ENCODE results near the gene NT5C. TPM values are rescaled to one million over a fixed set of nuclear protein-coding genes. Genes with fewer than 3 reads are reported as not detected.

The NT5C gene
- total and polyA plus RNA-seq, 4 donors: 13.6 to 27.2 (median 24.5) TPM

DNA sequence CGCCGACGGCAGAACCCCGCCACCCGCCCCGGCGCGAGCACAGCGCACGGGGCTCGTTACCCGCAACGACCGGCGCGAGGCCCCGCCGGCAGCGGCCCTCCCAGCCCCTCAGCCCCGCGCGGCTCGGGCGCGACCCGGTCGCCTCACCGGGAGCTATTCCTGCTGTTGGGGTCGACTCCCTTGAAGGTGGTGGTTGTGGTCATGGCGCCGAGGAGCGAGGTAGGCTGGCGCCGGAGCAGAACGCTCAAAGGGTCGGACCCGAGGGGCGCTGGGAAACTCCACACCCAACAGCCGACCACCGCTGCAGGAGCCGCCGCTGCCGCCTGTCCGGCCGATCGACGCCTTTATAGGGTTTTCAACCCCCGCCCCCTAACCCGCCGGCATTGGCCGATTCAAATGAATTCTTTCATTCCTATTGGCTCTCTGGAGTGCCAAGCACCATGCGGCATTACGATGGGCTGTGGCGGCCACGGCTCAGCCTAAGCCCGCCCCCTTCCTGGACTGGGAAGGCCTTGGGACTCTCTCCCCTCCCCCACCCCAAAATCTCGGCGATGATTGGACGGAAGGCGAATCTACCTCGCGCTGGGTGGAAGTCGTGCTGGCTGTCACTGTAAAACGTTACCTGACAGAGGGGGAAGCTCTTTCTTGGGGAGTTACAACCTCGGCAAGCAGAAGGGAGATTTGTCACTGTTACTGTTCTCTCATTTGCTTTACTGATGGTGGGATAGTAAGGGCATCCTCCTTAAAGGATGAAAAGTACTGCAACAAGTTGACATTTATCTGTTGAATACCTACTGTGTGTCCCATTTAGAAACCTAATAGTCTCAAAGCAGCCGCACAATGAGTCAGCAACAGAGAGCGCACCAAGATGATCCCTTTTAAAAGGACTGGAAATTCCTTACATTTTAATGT lies 22.9 kb upstream of the NT5C start, which contains the start of gene JPT1:
JPT1 (minus strand) TSS at position 318 of the 912 bp plus-strand sequence; CDS start at position 203, 115 bp downstream.
- peak; percentile 95 for DNase-seq (ENCODE audit: low spot score)

More for the DNA sequence above, 22.9 kb upstream of the NT5C start, which contains the start of gene JPT1:
- TF ChIP-seq FOXA2 (IDR thresholded peaks at IDR 0.05) (no peak), HNF4A (conservative IDR thresholded peaks at IDR 0.05) (peak in 1 of 2 donors; percentile 24), SP1 (IDR thresholded peaks at IDR 0.05) (peak; percentile 95), RAD21 (IDR thresholded peaks at IDR 0.05) (no peak), GABPA (IDR thresholded peaks at IDR 0.05 in 1 of 2, conservative IDR thresholded peaks at IDR 0.05 in 1 of 2) (peak in 1 of 2 donors; percentile 58), JUND (IDR thresholded peaks at IDR 0.05) (no peak), YY1 (IDR thresholded peaks at IDR 0.05) (peak; percentile 58), FOXA1 (IDR thresholded peaks at IDR 0.05) (peak; percentile 18), HNF4G (IDR thresholded peaks at IDR 0.05) (no peak), RXRA (IDR thresholded peaks at IDR 0.05) (peak in 1 of 2 donors; percentile 43), TAF1 (conservative IDR thresholded peaks at IDR 0.05) (peak; percentile 82), NR2F2 (IDR thresholded peaks at IDR 0.05) (no peak), EGR1 (IDR thresholded peaks at IDR 0.05; ENCODE audit: low read depth in 2 of 2) (peak in 1 of 2 donors; percentile 52)
- TF ChIP-seq, protein P1, sequence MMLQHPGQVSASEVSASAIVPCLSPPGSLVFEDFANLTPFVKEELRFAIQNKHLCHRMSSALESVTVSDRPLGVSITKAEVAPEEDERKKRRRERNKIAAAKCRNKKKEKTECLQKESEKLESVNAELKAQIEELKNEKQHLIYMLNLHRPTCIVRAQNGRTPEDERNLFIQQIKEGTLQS (IDR thresholded peaks at IDR 0.05): no peak
- TF ChIP-seq, protein P2, sequence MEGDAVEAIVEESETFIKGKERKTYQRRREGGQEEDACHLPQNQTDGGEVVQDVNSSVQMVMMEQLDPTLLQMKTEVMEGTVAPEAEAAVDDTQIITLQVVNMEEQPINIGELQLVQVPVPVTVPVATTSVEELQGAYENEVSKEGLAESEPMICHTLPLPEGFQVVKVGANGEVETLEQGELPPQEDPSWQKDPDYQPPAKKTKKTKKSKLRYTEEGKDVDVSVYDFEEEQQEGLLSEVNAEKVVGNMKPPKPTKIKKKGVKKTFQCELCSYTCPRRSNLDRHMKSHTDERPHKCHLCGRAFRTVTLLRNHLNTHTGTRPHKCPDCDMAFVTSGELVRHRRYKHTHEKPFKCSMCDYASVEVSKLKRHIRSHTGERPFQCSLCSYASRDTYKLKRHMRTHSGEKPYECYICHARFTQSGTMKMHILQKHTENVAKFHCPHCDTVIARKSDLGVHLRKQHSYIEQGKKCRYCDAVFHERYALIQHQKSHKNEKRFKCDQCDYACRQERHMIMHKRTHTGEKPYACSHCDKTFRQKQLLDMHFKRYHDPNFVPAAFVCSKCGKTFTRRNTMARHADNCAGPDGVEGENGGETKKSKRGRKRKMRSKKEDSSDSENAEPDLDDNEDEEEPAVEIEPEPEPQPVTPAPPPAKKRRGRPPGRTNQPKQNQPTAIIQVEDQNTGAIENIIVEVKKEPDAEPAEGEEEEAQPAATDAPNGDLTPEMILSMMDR (IDR thresholded peaks at IDR 0.05; ENCODE audit: low read depth, low read length, missing input control): no peak
- TF ChIP-seq, protein P3, sequence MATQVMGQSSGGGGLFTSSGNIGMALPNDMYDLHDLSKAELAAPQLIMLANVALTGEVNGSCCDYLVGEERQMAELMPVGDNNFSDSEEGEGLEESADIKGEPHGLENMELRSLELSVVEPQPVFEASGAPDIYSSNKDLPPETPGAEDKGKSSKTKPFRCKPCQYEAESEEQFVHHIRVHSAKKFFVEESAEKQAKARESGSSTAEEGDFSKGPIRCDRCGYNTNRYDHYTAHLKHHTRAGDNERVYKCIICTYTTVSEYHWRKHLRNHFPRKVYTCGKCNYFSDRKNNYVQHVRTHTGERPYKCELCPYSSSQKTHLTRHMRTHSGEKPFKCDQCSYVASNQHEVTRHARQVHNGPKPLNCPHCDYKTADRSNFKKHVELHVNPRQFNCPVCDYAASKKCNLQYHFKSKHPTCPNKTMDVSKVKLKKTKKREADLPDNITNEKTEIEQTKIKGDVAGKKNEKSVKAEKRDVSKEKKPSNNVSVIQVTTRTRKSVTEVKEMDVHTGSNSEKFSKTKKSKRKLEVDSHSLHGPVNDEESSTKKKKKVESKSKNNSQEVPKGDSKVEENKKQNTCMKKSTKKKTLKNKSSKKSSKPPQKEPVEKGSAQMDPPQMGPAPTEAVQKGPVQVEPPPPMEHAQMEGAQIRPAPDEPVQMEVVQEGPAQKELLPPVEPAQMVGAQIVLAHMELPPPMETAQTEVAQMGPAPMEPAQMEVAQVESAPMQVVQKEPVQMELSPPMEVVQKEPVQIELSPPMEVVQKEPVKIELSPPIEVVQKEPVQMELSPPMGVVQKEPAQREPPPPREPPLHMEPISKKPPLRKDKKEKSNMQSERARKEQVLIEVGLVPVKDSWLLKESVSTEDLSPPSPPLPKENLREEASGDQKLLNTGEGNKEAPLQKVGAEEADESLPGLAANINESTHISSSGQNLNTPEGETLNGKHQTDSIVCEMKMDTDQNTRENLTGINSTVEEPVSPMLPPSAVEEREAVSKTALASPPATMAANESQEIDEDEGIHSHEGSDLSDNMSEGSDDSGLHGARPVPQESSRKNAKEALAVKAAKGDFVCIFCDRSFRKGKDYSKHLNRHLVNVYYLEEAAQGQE (IDR thresholded peaks at IDR 0.05): peak; percentile 57
- TF ChIP-seq, protein P4, sequence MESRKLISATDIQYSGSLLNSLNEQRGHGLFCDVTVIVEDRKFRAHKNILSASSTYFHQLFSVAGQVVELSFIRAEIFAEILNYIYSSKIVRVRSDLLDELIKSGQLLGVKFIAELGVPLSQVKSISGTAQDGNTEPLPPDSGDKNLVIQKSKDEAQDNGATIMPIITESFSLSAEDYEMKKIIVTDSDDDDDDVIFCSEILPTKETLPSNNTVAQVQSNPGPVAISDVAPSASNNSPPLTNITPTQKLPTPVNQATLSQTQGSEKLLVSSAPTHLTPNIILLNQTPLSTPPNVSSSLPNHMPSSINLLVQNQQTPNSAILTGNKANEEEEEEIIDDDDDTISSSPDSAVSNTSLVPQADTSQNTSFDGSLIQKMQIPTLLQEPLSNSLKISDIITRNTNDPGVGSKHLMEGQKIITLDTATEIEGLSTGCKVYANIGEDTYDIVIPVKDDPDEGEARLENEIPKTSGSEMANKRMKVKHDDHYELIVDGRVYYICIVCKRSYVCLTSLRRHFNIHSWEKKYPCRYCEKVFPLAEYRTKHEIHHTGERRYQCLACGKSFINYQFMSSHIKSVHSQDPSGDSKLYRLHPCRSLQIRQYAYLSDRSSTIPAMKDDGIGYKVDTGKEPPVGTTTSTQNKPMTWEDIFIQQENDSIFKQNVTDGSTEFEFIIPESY (IDR thresholded peaks at IDR 0.05): no peak
- TF ChIP-seq, protein P5, sequence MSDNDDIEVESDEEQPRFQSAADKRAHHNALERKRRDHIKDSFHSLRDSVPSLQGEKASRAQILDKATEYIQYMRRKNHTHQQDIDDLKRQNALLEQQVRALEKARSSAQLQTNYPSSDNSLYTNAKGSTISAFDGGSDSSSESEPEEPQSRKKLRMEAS (IDR thresholded peaks at IDR 0.05): peak; percentile 52
- WGBS: 2% methylated on average over 67 of the region's 67 CpGs
- Histone ChIP-seq H3K27ac (ENCODE audit: low read depth in 1 of 2, low read length in 2 of 2) (peak within 1 kb of the TSS; percentile 45 to 53), H3K4me1 (ENCODE audit: control insufficient read depth in 4 of 4, insufficient read depth in 4 of 4, low read length in 3 of 4) (peaks cover 0 to 16% (median 7%) of the 10 kb centered on the region in 4 donors), H3K9me3 (ENCODE audit: control insufficient read depth in 4 of 4, low read length in 3 of 4) (no peaks in the 10 kb centered on the region), H3K9ac (ENCODE audit: low read depth in 1 of 2, low read length in 2 of 2) (peak within 1 kb of the TSS in 1 of 2 donors; percentile 57), H3K27me3 (ENCODE audit: control insufficient read depth in 4 of 4, insufficient read depth in 4 of 4, low read length in 3 of 4) (no peaks in the 10 kb centered on the region), H3K36me3 (ENCODE audit: control insufficient read depth in 4 of 4, insufficient read depth in 3 of 4, low read depth in 1 of 4, low read length in 3 of 4) (no peaks in the 10 kb centered on the region), H3K4me3 (ENCODE audit: low read depth in 1 of 3, low read length in 3 of 3) (peak within 1 kb of the TSS; percentile 82 to 84 (median 83))

Measured in liver (tissue), 9 donors.